Stimulated activated CD4-positive, alpha-beta T cell treated with anti-CD3 and anti-CD28 coated beads, Interleukin-2, amount 100 ng/mL, for 4 hours (primary cell): ENCODE data around the gene KCNH4.
A peak's percentile ranks its signal among the peaks of the same experiment; 100 is the strongest.

ENCODE experiments used
- DNase-seq: peaks from one replicate; pipeline ENCODE4 v3.0.0-alpha.2; 2020; ENCODE audit warnings: low read depth

KCNH4 gene

GRCh38 chr17:42117397-42118125, 63.4 kb downstream of the KCNH4 start:
- DNase-seq, result no peak

DNA sequence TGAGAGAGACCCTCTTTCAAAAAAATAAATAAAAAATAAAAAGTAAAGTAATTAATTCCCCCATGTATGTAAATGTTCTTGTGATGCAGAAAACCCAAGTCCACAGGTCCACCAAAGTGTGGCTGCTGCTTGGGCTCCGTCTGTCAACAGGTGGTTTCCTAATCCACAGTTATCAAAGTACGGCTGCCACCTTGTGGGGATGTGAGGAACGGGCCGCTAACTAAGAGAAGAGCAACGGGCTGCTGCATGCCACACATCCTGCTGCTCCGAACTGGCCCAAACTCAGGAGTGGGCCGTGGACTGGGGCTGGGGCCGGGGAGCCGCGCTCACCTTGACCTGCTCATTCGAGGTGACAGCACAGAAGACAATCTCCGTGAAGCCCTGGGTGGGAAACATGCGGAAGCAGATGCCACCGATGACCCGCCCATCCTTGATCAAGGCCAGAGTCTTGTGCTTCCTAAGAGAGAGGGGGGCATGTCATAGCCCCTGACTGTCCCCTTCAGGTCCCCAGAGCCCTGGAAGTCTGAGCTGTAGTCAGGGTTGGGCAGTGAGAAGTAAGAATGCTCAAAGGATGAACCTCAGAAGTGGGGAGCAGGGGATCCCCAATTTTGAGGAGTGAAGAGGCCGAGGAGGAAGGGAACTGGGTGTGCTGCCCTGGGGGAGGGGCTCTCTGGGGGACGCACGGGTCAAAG, 64.1 kb downstream of the KCNH4 start:
- DNase-seq, result peak; percentile 73

DNA sequence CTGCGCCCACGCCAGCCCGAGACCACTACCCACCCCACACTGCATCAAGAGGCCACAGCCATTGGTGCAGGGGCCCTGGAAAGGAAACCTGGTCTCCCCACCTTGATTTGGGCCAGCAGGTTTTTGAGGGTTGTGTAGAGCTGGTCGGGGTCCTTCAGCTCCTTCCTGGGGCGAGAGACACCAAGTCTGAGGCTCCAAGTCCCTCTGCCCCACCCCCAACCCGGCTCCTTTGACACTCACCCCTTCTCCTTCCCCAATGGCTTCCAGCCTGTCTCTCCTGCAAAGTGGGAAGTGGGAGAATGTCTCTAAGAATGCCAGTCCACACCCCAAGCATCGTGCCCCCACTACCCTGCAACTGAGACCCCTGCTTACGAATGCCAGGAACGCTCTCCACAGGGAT, 66.8 kb downstream of the KCNH4 start:
- no peak for DNase-seq

DNA sequence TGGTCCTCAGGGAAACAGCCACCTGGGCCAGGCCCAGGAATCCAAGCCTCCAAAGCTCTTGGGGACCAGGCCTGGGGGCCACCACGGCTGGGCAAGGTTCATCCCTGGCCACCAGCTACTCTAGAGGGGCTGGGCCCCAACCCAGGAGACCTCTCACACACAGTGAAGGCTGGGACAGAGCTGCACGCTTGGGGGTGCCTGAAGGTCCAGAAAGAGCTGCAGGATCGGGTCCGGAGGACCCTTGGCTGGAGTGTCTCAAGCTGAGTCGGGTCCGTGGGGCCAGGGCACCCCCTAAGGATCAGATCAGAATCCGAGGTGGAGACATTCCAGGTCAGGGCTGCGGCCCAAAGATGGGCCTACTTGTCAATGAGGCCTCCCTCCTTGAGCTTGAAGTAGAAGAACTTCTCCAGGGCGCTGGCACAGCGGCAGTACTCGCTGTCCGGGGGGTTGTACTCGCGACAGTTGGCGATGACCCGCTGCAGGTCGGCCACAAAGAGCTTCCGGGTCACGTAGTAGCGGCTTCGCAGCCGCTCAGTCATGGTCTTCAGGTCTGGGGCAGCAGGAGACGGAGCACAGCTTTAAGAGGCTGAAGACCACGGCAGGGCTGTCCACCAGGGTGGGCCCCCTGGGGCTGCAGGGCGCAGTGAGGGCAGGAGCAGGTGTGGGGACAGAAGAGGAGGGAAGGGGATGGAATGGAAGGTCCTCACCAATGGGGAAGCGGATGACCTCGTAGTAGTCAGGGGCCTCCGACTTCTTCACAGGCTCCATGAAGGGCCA, 67.5 kb downstream of the KCNH4 start:
- DNase-seq, result no peak

DNA sequence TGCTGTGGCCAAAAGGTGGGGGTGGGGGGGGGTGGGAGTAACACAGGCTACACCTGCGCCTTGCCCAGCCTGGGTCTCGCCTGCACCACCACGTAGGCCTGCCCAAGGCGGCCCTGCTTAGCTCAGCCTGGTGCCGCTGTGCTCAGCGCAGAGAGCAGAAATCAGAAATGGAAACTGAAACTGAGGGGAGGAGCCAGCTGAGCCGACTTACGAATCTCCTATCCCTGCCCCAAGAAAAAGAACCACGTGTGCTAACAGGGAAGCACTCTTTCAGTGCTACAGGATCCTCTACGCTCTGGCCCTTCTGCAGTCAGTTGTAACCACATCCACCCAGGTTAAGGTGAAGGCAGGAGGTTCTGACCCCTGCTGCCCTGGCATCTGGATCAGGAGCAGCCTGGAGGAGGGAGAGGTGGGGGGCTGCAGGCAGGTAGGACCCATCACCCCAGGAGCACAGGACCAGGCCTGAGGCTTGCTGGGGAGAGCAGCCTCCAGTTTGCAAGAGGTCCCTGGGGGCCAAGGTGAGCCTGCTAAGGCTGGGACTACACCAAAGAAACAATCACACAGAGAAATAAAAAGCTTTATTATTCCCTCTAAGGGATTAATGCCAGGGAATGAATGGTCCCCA, 68.3 kb downstream of the KCNH4 start, which contains the start of gene DHX58:
DHX58 (minus strand) TSS at position 163 of the 625 bp plus-strand sequence. CDS start 822 bp downstream, outside the sequence.
- DNase-seq, result peak; percentile 80

DNA sequence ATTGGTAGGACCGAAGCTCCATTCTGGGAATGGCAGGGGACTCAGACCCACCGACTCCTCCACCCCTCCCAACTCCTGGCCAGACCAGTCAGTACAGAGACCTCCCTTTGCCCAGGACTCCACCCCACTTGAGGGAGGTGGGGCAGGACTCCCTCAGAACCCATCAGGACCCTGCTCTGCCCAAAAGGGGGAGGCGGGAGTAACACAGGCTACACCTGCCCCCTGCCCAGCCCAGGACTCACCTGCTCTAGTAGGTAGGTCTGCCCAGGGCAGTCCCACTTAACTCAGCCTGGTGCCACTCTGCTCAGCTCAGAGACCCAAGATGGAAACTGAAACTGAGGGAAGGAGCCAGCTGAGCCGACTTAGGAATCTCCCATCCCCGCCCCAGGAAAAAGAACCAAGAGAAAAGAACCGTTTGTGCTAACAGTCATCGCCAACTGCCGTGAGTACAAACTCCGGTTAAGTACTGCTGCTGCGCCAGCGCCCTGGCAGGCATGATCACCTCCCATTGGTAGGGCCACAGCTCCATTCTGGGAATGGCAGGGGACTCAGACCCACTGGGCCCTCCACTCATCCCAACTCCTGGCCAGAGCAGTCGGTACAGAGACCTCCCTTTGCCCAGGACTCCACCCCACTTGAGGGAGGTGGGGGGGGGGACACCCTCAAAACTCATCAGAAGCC, 68.9 kb downstream of the KCNH4 start:
- DNase-seq, result no peak

DNA sequence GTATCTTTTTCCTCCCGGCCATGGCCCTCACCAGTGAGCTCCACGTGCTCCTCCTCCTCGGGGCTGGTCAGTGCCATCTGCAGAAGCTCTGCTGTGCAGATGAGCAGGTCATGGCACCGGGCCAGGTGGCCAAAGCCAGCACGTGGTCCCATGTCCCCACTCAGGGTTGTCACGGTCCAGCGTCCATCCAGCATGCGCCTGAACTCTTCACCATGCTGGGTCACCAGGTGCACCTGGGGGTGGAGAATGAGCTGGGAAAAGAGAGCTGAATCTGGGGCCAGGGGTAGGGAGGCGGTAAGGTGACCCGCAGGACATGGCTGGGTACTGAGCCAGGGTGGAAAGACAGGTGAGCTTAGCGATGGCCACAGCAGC, 69.7 kb downstream of the KCNH4 start:
- no peak for DNase-seq

DNA sequence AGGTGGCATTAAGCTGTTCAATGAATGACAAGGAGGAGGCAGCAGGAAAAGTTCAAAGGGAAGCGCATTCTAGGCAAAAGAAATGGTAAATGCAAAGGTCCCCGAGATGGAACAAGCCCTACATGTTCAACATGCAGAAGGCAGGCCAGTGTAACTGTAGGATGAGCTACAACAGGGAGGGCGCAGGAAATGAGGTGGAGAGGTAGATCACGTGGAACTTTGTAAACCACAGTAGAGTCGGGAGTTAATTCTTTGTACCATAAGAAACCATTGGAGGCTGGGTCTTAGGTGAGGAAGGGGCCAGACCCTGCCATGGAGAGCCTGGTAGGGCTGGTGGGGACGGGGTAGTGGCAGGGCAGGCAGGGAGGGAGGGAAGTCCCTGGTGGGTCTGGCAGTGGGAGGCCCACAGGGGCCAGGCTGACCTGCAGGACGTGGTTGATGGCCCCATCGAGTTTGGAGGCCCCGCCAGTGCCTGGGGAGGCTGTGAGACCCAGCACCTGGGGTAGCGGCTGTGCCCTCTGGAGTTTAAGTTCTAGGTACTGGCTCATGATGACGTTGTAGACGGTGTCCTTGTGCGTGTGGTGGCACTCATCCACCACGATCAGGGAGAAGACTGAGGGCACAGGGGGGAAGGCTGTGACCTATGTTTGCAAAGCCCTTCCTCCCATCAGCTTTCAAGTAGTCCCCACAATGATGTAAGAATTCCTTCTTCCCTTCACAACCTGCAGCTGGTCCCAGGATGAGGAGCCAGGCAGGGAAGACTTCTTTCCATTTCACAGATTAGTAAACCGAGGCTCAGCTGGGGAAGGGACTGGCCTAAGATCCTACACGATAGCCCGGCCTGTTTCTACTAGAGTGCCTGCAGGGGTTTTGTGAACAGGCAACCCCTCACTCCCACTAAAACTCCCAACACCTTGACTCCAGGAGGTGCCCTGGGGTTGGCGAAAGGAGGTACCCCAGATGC, 70.4 kb downstream of the KCNH4 start:
- no peak for DNase-seq

- no peak for DNase-seq
Observed at GRCh38 chr17:42109086-42109485, 71.9 kb downstream of the KCNH4 start.

DNA sequence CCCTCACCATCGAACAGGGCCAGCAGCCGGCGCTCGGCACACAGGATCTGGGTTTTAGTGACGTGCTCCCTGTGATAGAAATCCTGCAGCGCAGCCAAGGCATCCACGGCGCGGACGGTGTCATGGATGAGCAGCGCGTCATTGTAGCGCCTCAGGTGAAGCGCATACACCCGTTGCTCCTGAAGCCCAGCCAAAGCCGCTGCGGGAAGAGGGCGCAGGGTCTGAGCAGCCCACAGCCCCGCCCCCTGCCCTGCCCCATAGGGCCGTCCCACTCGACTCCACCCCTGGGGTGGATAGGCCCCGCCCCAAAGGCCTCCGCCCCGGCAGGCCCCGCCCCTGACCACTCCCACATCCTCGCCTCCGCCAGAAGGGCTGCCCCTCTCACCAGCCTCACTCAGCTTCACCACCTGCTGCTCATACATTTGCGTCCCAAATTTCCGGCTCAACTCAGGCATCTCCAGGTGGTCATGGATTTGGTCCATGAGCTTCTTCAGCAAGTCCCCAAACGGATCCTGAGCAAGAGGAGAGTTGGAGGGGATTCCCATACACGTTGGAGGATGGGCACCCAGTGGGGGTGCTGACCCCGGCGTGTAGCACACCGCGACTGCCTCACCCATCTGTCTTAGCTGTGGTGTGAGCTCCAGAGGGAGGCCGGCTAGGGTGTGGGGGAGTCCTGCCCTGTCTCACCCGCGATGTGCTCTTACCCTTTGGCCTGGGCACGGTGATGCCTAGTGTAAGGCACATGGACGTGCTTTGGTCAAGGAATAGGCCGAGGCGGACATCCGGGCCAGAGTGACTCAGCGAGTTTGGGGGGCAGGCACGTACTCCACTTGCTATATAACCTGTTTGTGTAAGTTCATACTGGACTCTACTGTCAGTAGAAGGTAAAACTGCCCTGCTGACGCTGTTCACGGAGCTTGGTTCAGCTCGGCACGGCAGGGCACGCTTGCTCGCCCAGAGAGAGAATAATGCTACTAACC, 73.1 kb downstream of the KCNH4 start:
- peak; percentile 82 for DNase-seq

DNA sequence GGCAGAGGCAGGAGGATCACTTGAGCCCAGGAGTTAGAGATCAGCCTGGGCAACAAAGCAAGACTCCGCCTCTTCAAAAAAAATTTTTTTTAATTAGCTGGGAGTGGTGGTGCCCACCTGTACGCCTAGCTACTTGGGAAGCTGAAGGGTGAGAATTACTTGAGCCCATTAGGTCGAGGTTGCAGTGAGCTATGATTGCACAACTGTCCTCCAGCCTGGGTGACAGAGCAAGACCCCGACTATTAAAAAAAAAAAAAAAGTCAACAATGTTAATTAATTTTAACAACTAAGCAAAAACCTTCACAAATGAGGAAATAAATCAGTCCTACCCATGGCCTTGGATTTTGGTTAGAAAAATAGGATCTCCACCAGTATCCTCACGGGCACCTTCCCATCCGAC, 73.8 kb downstream of the KCNH4 start:
- DNase-seq, result no peak
